OCI-M2 (cell line): Measurements from ENCODE around the gene PRCC.

ENCODE experiments used
- DNase-seq: peaks from one replicate; lab custom pipeline; 2025; ENCODE audit not compliant: unreplicated experiment; lab: John Stamatoyannopoulos, UW

Gene PRCC

DNA sequence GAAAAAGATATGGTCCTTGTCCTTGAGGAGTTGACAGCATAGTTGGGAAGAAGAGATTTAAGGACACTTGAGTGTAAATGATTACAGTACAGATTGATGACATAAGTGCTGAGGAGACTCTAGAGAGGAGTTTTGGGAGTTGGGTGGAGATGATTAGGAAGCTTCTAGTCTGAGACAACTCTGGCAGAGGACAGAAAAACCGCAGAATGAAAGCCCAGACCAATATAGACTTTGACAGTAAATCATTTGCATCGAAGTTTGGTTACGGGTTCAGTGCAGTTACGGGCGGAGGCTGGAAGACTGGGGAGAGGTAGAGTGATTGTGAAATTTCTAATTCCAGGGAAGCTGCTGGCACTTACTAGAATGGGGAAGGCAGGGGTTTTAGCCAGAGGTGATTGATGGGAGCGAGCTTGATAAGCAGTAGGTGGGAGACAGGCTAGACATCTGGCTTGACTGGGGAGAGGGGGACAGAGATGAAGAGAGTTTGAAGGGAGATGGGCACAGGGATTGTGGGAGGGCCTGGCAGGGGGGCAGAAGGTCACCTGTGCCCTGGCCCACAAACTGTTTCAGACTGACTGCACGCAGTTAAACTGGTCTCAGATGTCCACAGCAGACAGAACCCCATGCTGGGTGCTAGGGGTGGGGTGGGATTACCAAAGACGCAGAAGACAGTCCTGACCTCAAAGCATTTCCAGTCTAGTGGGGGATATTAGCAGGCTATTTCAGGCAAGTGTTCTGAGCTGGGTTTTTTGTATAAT lies 29.2 kb downstream of the PRCC start:
- no peak for DNase-seq

DNA sequence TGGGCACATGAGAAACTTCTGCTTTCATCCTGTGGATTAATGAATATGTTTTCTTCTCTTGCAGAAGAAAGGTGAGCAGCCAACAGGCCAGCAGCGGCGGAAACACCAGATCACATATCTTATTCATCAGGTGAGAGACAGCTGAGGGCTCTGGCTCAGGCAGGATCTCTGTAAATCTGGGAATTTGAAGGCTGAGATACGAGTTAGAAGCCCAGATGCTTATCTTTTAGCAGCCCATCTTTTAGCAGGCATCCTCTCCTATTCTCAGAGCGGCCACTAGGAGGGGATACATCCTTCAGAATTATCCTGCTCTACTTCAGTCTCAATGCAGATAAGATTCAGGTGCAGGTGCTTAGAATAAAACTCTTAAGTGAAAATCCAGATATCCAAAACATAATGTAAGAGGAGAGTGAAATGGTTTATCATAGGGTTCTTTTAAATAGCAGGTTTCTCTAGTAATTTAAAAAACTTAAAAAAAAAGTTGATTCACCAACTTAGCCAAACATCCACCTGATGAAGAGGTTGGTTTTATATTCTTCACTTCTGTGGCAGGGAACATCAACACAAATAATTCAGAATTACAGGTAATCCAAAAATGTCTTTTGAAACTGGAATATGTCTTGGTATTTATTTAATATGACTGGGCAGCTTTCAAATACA lies 30.0 kb downstream of the PRCC start:
- no peak for DNase-seq

DNA sequence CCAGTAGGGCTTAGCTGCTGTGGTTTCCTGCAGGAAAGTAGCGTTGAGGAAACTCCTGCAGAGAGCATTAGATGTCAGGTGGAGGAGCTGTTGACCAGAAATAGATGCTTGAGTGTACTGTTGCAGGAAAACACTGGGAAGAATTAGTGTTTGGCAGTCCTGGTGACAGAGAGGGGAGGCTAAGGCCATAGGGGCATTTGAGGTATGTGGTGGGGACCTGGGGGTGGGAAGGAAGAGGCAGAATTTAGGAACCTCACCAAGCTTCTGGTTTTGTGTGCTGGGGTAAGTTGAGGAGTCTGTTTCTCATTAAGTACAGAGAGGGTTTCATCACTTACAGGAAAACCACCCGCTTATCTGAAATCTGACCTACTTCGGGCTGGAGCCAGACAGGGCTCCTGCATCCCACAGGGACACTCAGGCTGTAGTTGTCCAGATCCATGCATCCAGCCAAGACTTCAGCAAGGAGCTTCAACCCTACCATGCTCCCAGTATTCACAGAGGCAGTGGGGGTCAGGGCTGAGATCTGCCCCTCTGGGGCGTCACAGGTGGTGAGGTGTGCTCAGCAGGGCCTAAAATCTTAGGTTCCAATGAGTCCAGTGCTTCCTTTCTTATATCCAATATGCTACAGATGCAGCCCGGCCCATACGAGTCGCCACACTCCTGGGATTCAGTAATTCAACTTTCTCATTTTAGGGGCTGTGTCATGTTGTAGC lies 34.2 kb downstream of the PRCC start:
- no peak for DNase-seq

DNA sequence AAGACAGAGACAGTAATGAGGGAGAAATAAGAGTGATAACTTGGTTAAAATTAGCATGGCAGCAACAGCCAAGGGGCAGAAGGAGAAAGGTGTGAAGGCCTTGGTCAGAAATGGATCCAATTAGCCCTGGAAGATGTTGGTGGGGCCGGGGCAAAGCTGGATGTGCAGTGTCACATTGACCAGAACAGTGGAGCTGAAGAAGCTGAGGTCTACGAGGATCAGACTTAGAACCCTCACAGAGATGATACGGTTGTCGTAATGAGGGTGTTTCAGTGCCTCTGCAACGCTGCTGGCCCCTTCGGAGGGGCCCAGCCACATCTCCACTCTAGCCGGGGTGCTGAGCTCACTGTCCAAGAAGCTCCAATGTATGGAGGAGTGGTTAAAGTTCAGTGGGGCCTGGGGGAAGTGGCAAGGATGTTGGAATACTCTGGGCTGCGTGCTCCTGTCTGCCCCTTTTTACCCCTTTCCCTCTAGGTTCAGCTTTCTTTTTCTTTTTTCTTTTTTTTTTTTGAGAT lies 35.1 kb downstream of the PRCC start:
- DNase-seq: no peak

DNA sequence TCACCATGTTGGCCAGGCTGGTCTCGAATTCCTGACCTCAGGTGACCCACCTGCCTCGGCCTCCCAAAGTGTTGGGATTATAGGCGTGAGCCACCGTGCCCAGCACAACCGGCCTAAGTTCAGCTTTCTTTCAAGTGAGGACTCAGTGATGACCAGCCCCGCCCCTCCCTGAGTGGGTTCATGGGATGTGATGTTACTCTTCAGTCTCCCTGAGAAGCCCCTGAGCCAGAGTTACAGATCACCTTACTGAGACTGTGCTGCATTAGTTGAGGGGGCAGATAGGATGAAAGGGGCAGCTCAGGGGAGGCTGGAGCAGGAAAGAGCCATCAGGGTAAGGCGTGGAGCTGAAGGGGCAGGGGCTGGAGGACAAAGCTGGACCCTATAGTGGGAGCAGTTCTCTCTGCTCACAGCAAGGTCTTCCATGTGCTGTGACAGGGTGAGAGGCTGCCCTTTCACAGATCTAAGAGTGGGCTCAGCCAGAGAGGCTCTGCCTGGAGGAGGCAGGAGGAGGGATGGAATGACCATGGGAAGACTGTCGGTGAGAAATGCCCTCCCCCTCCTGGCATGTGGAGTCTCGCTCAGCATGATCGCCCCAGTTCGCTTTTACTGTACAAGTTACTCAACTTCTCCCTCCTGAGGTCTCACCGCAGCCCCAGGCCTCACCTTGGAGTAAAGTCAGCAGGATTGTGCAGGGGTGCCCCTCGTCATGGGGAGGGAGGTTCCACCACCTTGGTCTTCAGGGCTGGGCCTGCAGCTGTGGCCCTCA lies 35.9 kb downstream of the PRCC start:
- no peak for DNase-seq

DNA sequence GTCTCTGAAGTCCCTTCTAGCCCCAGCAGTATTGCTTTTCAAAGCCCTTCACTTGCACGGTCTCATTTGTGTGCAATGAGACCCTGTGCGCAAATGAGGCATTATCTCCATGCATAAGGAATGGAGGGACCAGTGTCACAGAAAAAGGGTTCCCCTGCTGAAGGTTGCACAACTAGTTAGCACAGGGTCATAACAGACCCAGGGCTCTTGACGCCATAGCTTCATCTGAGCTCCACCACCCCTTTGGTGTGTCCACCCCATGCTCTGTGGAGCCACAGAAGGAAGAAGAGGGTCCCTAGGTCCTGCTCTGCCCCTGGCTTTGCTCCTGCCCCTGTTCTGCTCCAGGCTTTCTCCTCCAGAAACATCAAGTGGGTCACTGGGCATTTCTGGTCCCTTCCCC lies 36.7 kb downstream of the PRCC start:
- DNase-seq: no peak

DNA sequence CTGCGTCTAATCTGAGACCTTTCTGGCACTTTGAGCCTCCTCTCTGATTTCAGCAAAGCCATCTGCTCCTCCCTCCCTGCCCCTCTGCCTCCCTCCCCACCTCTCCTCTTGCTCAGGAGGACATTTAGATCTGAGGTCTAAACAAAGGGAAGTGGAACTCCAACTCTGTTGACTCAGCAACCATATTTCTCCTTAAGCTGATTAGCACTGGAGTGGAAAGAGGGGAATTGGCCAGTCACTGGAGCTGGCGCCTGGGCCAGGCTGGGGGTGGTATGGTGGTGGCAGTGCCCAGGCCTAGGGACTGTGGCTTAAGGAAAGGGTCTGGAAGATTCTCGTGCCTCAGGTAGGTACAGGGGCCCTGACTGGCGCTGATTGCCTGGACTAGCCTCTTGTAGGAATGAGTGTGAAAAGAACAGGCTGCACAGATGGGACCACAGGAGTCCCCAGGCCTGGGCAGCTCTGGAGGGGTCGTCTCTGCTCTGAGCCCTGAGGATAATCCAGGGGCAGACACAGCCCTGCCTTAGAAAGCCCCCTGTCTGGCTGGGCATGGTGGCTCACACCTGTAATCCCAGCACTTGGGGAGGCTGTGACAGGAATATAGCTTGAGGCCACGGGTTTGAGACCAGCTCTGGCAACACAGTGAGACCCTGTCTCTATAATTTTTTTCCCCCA lies 37.4 kb downstream of the PRCC start:
- no peak for DNase-seq

DNA sequence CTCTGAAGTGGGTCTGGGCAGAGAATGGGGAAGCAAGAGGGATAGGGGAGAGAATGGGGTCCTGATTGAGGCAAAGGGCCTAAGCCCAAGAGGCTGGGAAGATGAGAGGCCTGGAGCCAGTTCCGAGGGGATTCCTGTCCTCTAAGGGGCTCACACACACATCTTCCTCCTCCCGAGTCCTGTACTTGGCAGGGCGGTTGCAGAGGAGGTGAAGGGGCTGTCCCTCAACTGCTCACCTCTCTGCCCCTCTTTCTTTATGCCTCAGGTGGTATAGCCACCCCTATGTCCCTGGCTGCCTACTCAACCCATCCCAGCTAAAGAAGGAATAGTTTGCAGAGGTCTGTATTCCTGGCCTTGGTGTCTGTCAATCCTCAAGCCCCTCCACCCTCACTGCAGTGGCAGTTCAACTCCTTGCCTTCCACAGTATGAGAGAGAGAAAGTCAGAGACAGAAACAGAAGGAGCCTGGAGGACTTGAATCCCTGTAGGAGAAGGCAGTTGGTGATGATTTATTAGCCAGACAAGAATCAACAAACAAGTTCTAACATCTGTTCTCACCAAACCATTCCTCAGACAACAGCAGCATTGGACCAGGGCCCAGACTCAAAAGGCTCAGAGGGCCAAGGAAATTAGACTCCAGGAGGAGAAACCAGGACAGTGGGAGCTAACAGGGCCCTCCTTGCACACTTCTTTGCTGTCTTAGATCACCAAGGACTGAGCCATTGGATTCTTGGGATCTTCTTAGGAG lies 38.6 kb downstream of the PRCC start:
- no peak for DNase-seq

DNA sequence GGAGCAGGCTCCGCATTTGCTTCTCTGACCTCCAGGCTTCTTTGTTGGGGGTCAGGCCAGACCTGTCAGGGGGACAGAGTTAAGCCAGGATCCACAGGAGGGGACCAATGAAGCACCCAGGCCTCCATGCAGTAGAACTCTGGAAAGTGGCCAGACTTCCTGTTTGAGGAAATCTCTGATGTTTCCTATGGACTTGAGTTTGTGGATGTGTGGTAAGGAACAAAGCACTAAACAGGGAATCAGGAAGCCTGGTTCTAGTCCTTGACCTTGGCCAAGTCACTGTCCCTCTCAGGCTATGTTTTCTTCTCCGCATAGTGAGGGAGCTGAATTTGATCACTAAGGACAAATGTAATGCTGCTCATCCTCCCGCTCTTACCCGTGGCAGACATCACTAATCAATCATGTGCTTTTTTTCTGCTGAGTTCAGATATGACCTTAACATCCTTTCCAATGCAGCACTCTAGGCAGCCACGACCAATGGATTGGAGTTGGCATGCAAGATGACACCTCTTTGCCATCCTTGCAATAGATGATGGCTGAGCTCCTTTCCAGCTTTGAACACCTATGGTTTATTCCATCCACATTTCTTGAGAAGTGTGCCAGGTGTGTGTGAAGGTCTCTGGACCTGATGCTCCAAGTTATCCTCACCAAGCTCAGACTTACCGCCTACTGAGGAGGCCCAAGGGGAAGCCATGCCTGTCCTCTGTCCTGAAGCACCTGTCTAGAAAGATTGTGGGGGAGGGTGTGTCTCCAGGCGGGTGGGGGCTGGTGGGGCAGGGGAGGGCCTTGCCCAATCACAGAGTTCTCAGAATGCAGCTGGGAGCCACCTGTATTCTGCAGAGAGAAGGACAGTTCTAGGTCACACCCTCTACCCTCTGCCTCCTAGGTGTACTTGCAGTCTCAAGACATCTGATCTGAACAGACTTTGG lies 39.4 kb downstream of the PRCC start:
- DNase-seq: no peak

DNA sequence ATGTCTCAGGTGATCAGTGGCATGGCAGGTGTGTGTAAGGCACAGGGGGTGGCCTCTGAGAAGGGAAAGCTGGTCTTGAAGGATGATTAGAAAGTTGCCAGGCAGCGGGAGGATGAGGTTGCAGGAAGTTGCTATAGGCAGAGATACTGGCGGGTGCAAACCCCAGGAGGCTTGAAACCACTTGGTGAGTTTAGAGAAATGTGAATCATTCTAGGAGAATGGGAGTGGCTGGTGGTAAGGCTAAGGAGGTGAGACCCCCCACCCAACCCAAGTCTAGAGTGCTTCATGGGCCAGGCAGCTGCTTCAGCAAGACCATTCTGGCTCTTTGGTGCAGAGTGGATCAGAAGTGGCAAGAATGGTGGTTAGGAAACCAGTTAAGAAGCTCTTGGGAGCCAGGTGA lies 40.3 kb downstream of the PRCC start:
- DNase-seq: no peak

DNA sequence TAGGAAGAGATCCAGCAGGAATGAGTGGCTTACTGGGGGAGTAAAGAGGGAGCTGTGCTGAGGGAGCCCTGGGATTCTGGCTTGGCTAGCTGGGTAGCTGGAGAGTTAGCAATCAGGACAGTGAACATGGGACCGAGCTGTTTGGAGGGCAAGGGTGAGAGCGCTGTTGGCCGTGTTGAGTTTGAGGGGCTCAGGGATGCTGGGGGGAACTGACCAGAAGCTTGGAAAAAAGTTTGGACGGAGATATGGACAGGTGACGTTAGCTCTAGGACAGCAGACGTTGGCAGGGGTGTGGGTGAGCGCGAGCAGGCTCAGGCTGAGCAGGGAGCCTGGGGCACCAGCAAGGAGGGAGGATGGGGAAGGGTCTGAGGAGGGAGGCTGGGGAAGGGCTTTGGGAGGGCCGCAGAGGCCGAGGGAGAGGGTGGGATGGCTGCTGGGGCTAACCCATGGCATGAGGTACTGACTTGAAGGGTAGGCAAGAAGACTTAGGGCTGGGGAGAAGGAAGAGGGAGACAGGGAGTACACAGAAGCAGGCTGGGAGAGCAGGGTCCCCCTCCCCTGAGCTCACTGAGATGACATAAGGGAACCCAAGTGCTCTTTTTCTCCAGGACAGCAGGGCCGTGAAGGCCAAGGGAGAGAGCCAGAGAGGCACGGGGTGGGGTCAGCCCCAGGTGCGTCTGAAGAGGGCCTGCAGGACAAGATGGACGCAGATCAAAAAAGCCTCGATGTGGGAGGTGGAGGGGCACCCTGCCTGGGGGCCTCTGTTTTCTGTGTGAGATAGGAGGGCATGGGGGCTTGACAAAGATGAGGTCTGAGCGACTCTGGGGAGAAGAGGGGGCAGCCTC lies 41.1 kb downstream of the PRCC start:
- DNase-seq: no peak

DNA sequence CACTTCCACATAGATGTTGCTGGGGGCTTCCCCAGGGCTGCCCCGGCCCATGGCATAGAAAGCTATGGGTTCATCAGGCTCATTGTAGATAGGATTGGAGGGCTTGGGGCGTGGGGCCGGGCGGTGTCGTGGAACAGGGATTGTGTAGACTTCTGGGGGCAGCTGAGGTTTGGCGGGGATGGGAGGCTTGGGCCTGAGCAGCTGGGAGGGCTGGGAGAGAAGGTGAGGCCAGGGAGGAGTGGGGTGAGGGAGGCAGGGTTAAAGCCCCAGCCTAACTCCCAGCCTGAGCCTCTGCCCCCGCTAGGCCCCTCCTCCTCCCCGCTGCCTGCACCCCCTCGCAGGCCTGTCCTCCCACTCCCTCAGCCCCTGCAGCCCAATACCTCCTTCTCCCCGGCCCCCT lies 41.9 kb downstream of the PRCC start:
- no peak for DNase-seq

DNA sequence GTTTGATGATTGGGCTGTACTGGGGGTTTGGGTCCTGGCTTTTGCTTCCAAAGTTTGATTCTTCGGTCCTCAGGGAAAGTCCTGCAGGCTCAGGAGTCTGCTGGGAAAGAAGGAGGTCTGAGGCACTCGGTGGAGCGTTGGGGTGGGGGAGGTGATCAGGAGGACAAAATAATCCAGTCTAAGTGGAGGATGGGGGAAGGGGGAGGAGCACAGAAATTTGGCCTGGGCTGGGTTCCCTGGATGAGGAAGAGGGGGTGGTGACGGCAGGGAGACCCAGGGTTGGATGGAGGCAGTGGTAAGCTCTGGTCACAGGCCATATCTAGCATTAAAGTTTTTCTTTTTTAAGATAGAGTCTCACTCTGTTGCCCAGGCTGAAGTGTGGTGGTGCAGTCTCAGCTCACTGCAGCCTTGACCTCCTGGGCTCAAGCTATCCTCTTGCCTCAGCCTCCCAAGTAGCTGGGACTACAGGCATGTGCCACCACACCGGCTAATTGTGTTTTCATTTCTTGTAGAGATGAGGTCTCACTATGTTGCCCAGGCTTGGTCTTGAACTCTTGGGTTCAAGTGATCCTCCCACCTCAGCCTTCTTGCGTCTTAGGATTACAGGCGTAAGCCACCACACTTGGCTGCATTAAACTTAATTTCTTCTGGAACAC lies 42.5 kb downstream of the PRCC start:
- DNase-seq: no peak

DNA sequence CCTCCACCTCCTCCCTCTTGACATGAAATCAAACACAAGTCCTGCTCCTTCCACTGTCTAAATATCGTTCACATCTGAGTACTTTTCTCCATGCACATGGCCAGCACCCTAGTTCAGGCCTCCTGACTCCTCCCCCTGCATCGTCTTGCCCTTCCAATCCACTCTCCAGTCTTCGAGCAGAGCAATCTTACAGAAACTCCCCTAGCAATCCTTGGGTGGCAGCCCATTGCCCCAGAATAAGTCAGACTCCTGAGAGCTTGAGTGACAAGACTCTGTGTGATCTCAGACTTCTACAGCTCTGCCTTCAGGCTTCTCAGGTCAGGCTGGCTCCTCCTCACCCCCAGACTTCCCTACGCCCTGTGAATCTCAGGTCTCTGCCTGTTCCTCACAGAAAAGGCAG lies 43.8 kb downstream of the PRCC start:
- DNase-seq: no peak

DNA sequence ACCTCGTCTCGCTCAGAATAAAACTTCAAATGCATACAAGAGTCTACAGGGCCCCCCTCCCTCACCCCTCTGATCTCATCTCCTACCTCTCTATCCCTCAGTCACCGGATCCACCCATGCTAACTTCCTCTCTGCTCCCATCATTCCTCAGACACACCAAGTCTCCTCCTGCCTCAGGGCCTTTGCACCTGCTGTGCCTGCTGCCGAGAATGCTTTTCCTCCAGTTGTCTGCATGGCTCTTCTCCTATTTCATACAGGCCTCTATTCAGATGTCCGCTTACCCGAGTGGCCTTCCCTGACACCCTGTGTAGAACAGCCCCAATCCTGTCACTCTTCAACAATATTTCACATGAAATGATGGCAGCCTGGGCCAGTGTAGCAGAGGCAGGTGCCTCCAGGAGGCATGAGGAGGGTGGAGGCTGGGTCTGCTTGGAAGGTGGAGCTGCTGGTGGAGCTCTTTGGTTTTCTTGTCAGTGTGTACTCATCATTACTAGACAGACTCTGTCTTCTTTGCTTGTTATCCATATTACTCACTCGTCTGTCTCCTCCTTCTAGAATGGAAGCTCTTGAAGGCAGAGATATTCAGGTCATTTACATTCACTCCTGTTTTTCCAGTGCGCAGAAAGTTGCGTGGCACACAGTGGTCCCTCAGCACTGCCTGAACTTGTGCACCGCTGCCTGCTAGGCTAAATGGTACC lies 45.1 kb downstream of the PRCC start:
- no peak for DNase-seq

DNA sequence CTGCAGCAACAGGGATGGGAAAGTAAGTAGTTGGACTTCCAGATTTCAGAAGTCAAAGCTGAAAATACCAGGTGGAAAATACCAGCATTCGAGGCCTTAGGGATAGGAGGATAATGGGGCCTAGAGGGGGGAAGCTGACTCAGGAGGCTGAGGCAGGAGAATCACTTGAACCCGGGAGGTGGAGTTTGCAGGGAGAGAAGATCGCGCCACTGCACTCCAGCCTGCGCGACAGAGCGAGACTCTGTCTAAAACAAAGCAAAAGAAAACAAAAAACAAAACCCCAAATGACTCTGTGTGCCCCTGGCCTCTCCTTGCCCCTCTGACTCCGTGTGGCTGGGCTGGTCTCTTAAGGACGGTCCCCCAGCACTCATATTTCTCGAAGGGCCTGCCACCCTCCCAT lies 46.0 kb downstream of the PRCC start:
- DNase-seq: no peak
